H1 (cell line): ENCODE data around the gene OGN. TPM values are rescaled to one million over a fixed set of nuclear protein-coding genes. Genes with fewer than 3 reads are reported as not detected.

ENCODE experiments used
- CTCF ChIA-PET: fragments of 300-600 bp; sonication (Branson Sonifier 250); formaldehyde crosslinking; loops from one replicate; lab custom pipeline; 2021; ENCODE audit not compliant: partially characterized antibody; lab: Charles Lee
- POLR2A ChIA-PET: fragments of 300-600 bp; sonication (Branson Sonifier 250); formaldehyde crosslinking; loops from one replicate; lab custom pipeline; 2021; ENCODE audit warnings: inconsistent platforms; ENCODE audit not compliant: partially characterized antibody; lab: Charles Lee
- DNase-seq, 2 experiments: peaks; one replicate each; pipeline versions ENCODE4 v3.0.0 to v3.0.0-alpha.2; 2010 to 2022; ENCODE audit warnings: low spot score in 2 of 2, low read depth in 1 of 2, mixed read lengths in 1 of 2
- FAIRE-seq: peaks from 2 replicates; lab custom pipeline; 2011; peaks lifted over from hg19 to GRCh38; lab: Jason Lieb, UNC
- H2AFZ ChIP-seq: 2 replicates; pipeline ENCODE4 v1.8.1; 2012; ENCODE audit warnings: low read length, inconsistent platforms
- H2AK5ac ChIP-seq: 2 replicates; pipeline ENCODE4 v1.6.1; 2013; ENCODE audit warnings: low read depth, low read length
- H2BK120ac ChIP-seq: replicated peaks from 2 replicates; pipeline ENCODE3; 2013; ENCODE audit warnings: low read depth, low read length, inconsistent platforms
- H2BK12ac ChIP-seq: 2 replicates; pipeline ENCODE4 v1.6.1; 2013; ENCODE audit warnings: low read depth, low read length
- H2BK15ac ChIP-seq: 2 replicates; pipeline ENCODE4 v1.6.1; 2013; ENCODE audit warnings: low read length
- H2BK20ac ChIP-seq: 2 replicates; pipeline ENCODE4 v1.6.1; 2013; ENCODE audit warnings: low read length
- H2BK5ac ChIP-seq: 2 replicates; pipeline ENCODE4 v1.6.1; 2013; ENCODE audit warnings: low read depth, low read length
- H3K14ac ChIP-seq: 2 replicates; pipeline ENCODE4 v1.6.1; 2013; ENCODE audit warnings: inconsistent platforms; ENCODE audit not compliant: insufficient read length
- H3K18ac ChIP-seq: 2 replicates; pipeline ENCODE4 v1.6.1; 2013; ENCODE audit warnings: low read length; ENCODE audit errors: extremely low read depth
- H3K23ac ChIP-seq: 2 replicates; pipeline ENCODE4 v1.6.1; 2013; ENCODE audit warnings: inconsistent platforms; ENCODE audit not compliant: insufficient read length
- H3K23me2 ChIP-seq: 2 replicates; pipeline ENCODE4 v1.6.1; 2013; ENCODE audit warnings: low read depth, low read length
- H3K27ac ChIP-seq: 2 replicates; pipeline ENCODE4 v1.6.1; 2011; ENCODE audit warnings: low read depth, low read length, inconsistent platforms
- H3K27me3 ChIP-seq, 4 experiments: replicated peaks in 1 of 4; 1 replicate in 1 of 4; 2 replicates in 3 of 4; pipeline versions ENCODE4 v1.6.1 to v1.8.1; 2011 to 2013; ENCODE audit warnings: low read length in 3 of 4, mild to moderate bottlenecking in 3 of 4, inconsistent platforms in 2 of 4, mixed read lengths in 2 of 4, moderate library complexity in 1 of 4; ENCODE audit not compliant: control insufficient read depth in 3 of 4, insufficient read depth in 3 of 4; ENCODE audit errors: extremely low read depth in 1 of 4
- H3K36me3 ChIP-seq, 4 experiments: 2 replicates each; pipeline versions ENCODE4 v1.6.1 to v1.8.1; 2011 to 2013; ENCODE audit warnings: mild to moderate bottlenecking in 4 of 4, low read length in 3 of 4, moderate library complexity in 2 of 4, control low read depth in 1 of 4, inconsistent platforms in 1 of 4; ENCODE audit not compliant: insufficient read depth in 4 of 4, control insufficient read depth in 2 of 4
- H3K4ac ChIP-seq: replicated peaks from 2 replicates; pipeline ENCODE3; 2013; ENCODE audit warnings: low read length, low read depth, mixed read lengths, inconsistent platforms; ENCODE audit not compliant: insufficient read length
- H3K4me1 ChIP-seq, 4 experiments: replicated peaks in 1 of 4; 1 replicate in 1 of 4; 2 replicates in 3 of 4; pipeline versions ENCODE4 v1.6.1 to v1.8.1; 2011 to 2013; ENCODE audit warnings: low read length in 3 of 4, inconsistent platforms in 2 of 4, mixed read lengths in 1 of 4; ENCODE audit not compliant: insufficient read depth in 4 of 4, control insufficient read depth in 3 of 4
- H3K4me2 ChIP-seq, 2 experiments: 2 replicates each; pipeline versions ENCODE4 v1.6.1 to v1.8.1; 2011 to 2013; ENCODE audit warnings: low read depth in 2 of 2, low read length in 2 of 2, control low read depth in 1 of 2, inconsistent platforms in 1 of 2, mild to moderate bottlenecking in 1 of 2; ENCODE audit not compliant: insufficient read depth in 1 of 2
- H3K4me3 ChIP-seq, 4 experiments: fragments of 200-600, 300-600 bp in 1 of 4; sonication (generic), shearing (Covaris generic), sonication (Bioruptor Twin) in 1 of 4; 2 replicates each; pipeline versions ENCODE4 v1.5.1 to v1.8.1; 2011 to 2016; ENCODE audit warnings: low read length in 4 of 4, low read depth in 3 of 4, control low read depth in 2 of 4, inconsistent platforms in 2 of 4, mild to moderate bottlenecking in 2 of 4, mixed read lengths in 1 of 4, moderate library complexity in 1 of 4; ENCODE audit not compliant: insufficient read depth in 2 of 4; ENCODE audit errors: extremely low read depth in 1 of 4
- H3K56ac ChIP-seq: replicated peaks from 2 replicates; pipeline ENCODE3; 2013; ENCODE audit warnings: low read depth, mild to moderate bottlenecking, mixed read lengths, low read length, inconsistent platforms; ENCODE audit not compliant: insufficient read length
- H3K79me1 ChIP-seq: 2 replicates; pipeline ENCODE4 v1.6.1; 2013; ENCODE audit warnings: low read depth, low read length, control low read depth
- H3K79me2 ChIP-seq, 2 experiments: 2 replicates each; pipeline versions ENCODE4 v1.6.1 to v1.8.1; 2012 to 2013; ENCODE audit warnings: low read length in 2 of 2, mild to moderate bottlenecking in 2 of 2, inconsistent platforms in 1 of 2; ENCODE audit not compliant: insufficient read depth in 2 of 2, control insufficient read depth in 1 of 2
- H3K9ac ChIP-seq, 4 experiments: replicated peaks in 1 of 4; 1 replicate in 1 of 4; 2 replicates in 3 of 4; pipeline versions ENCODE4 v1.6.1 to v1.8.1; 2011 to 2013; ENCODE audit warnings: low read depth in 3 of 4, low read length in 3 of 4, control low read depth in 2 of 4, mild to moderate bottlenecking in 2 of 4, moderate library complexity in 2 of 4, inconsistent platforms in 1 of 4; ENCODE audit errors: extremely low read depth in 1 of 4
- H3K9me3 ChIP-seq, 2 experiments: 2 replicates each; pipeline versions ENCODE4 v1.6.1 to v1.8.1; 2012 to 2013; ENCODE audit warnings: mild to moderate bottlenecking in 2 of 2, moderate library complexity in 2 of 2, control low read depth in 1 of 2, inconsistent platforms in 1 of 2, low read depth in 1 of 2, low read length in 1 of 2, mixed read lengths in 1 of 2; ENCODE audit not compliant: insufficient read depth in 2 of 2
- H4K20me1 ChIP-seq, 2 experiments: replicated peaks in 1 of 2; 2 replicates each; pipeline versions ENCODE3 to v1.8.1; 2011 to 2013; ENCODE audit warnings: inconsistent platforms in 2 of 2, low read length in 2 of 2, mild to moderate bottlenecking in 1 of 2; ENCODE audit not compliant: insufficient read depth in 2 of 2, control insufficient read depth in 1 of 2
- H4K5ac ChIP-seq: 2 replicates; pipeline ENCODE4 v1.6.1; 2013; ENCODE audit warnings: low read length, low read depth, mixed read lengths, inconsistent platforms; ENCODE audit not compliant: insufficient read length
- H4K8ac ChIP-seq: 2 replicates; pipeline ENCODE4 v1.8.0; 2013; ENCODE audit warnings: mild to moderate bottlenecking, moderate library complexity, low read length, inconsistent platforms; ENCODE audit not compliant: insufficient read depth; ENCODE audit errors: extremely low read depth
- H4K91ac ChIP-seq: replicated peaks from 2 replicates; pipeline ENCODE3; 2013; ENCODE audit warnings: low read length, mixed read lengths, inconsistent platforms; ENCODE audit not compliant: insufficient read length
- CEBPB ChIP-seq: IDR thresholded peaks from 2 replicates; pipeline ENCODE4 v1.6.1; 2012; ENCODE audit warnings: low read depth, low read length
- CTCF ChIP-seq, 3 experiments: IDR thresholded peaks; 1 replicate in 2 of 3; 2 replicates in 1 of 3; pipeline versions ENCODE4 v1.5.1 to v1.6.1; 2011; ENCODE audit warnings: low read length in 3 of 3, mild to moderate bottlenecking in 3 of 3, inconsistent platforms in 2 of 3, low read depth in 1 of 3, moderate library complexity in 1 of 3; ENCODE audit not compliant: insufficient read depth in 1 of 3; ENCODE audit errors: control extremely low read depth in 1 of 3
- EP300 ChIP-seq, 2 experiments: IDR thresholded peaks; 1 replicate in 1 of 2; 2 replicates in 1 of 2; pipeline ENCODE4 v1.6.1; 2011 to 2012; ENCODE audit warnings: low read depth in 2 of 2, low read length in 2 of 2, mild to moderate bottlenecking in 2 of 2, borderline replicate concordance in 1 of 2, inconsistent platforms in 1 of 2, moderate library complexity in 1 of 2
- MAFK ChIP-seq: IDR thresholded peaks from 2 replicates; pipeline ENCODE4 v1.6.1; 2012; ENCODE audit warnings: low read depth, mild to moderate bottlenecking, improper control_type of control experiment, low read length
- MAX ChIP-seq: IDR thresholded peaks from 2 replicates; pipeline ENCODE4 v1.6.1; 2012; ENCODE audit warnings: inconsistent platforms
- PHF8 ChIP-seq: fragments of 200-600 bp; sonication (generic); conservative IDR thresholded peaks from 2 replicates; pipeline ENCODE4 v1.7.1; 2012; ENCODE audit warnings: low read depth, mild to moderate bottlenecking, inconsistent platforms, low read length, moderate library complexity
- RFX5 ChIP-seq: IDR thresholded peaks from 2 replicates; pipeline ENCODE4 v1.6.1; 2011; ENCODE audit warnings: low read depth, low read length, improper control_type of control experiment, borderline replicate concordance
- SP2 ChIP-seq: IDR thresholded peaks from 2 replicates; pipeline ENCODE4 v1.6.1; 2012; ENCODE audit warnings: mild to moderate bottlenecking, low read length, inconsistent platforms
- TAF1 ChIP-seq: IDR thresholded peaks from 2 replicates; pipeline ENCODE4 v1.6.1; 2011; ENCODE audit warnings: mild to moderate bottlenecking, low read depth, low read length
- WGBS, 2 experiments: shearing (Covaris generic) in 1 of 2; methylation state at CpG; one replicate each; pipeline versions ENCODE4 v1.1.6 to v1.1.7; 2013 to 2015; ENCODE audit warnings: low lambda C conversion rate in 2 of 2, mixed read lengths in 2 of 2, inconsistent platforms in 1 of 2, low coverage in 1 of 2, missing lambda C conversion rate in 1 of 2; ENCODE audit not compliant: insufficient replicate concordance in 2 of 2, insufficient coverage in 1 of 2, insufficient read length in 1 of 2; ENCODE audit errors: extremely low coverage in 1 of 2, missing lambda C conversion rate in 1 of 2; 5-methylcytosine and 5-hydroxymethylcytosine counted together
- polyA plus RNA-seq, 7 experiments: library from polyadenylated mRNA; depleted of rRNA in 3 of 7; stranded (reverse) in 5 of 7; unstranded in 2 of 7; fragments of >200 nt in 5 of 7; fragments of 200-250 nt in 2 of 7; gene quantifications; 1 replicate in 5 of 7; 2 replicates in 1 of 7; 4 replicates in 1 of 7; pipeline versions ENCODE4 v1.2.1 to v1.2.3, GENCODE V29; 2011 to 2013; ENCODE audit warnings: missing spikeins in 2 of 7, mixed read lengths in 2 of 7
- total RNA-seq: library from RNA; stranded (reverse); fragmentation: NEBNext Ultra II Directional; extraction: Animal tissue kit (Norgen Biotek cat#: 25700); gene quantifications from 2 replicates; pipeline ENCODE4 v1.2.1, GENCODE V29; 2021

Gene OGN
- total and polyA plus RNA-seq, 2 of the 8 experiments (the other 6 are each of a cell fraction or from before 2014, with no cell fraction given): not detected

DNA sequence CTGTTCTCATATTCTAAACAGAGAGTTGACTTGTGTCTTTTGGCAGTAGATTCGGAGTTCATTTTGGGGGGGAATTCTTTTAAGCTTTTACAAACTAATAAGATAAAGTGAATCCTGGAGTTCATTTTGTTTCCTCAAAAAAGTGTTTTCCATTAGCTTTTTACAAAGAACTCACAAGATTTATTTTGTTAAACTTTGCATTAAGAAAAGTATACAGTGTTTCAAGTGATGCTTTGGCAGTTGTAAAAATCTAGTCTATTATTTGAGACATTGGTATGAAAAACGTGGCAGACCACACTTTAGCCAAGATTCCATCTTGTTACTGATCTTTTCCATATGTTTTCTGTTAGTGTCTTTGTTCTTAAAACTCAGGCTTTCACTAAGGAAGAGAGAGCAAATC is 21.1 kb upstream of the OGN start:
- no peak overlapping the region for H2BK15ac ChIP-seq
- no peak overlapping the region for H2AFZ ChIP-seq
- no peak overlapping the region for H2AK5ac ChIP-seq
- 81% methylated on average over 2 of the region's 2 CpGs; no CpG with 5 or more reads in 1 of the 2 experiments for WGBS, 2 experiments
- no peaks in the 10 kb centered on the region for H3K79me2 ChIP-seq
- H2BK12ac ChIP-seq: no peak overlapping the region
- no peak overlapping the region for H2BK20ac ChIP-seq
- H3K23ac ChIP-seq: no peak overlapping the region
- CTCF ChIA-PET: interaction anchor here (1.7 kb wide), 1 partner anchor 12 kb away, joined by 4 read pairs; no protein-coding TSS in a partner anchor
- H3K27ac ChIP-seq: no peak overlapping the region
- H2BK120ac ChIP-seq: no peak overlapping the region
- no peak overlapping the region for H3K9ac ChIP-seq
- H3K14ac ChIP-seq: no peak overlapping the region
- H4K5ac ChIP-seq: no peak overlapping the region
- H3K23me2 ChIP-seq: no peaks in the 10 kb centered on the region
- no peak overlapping the region for H4K8ac ChIP-seq
- no peaks in the 10 kb centered on the region for H3K27me3 ChIP-seq
- no peak overlapping the region for H3K4me3 ChIP-seq
- no peak overlapping the region for H2BK5ac ChIP-seq
- no peaks in the 10 kb centered on the region for H3K79me1 ChIP-seq
- DNase-seq: no peak
- FAIRE-seq: no peak
- no peak overlapping the region for H3K4ac ChIP-seq
- no peak overlapping the region for H4K91ac ChIP-seq
- TF ChIP-seq CEBPB: no peak
- no peak for TF ChIP-seq EP300 (IDR thresholded peaks at IDR 0.05; ENCODE audit: borderline replicate concordance in 1 of 2, low read depth in 2 of 2, low read length in 2 of 2)
- TF ChIP-seq PHF8: no peak
- TF ChIP-seq MAFK: no peak
- TF ChIP-seq MAX: no peak
- no peak for TF ChIP-seq SP2
- no peak for TF ChIP-seq RFX5
- no peak for TF ChIP-seq TAF1
- TF ChIP-seq CTCF (IDR thresholded peaks at IDR 0.05; ENCODE audit: control extremely low read depth in 1 of 3, insufficient read depth in 1 of 3, low read depth in 1 of 3, low read length in 3 of 3): no peak
- H3K4me2 ChIP-seq: no peak overlapping the region
- H3K36me3 ChIP-seq: no peaks in the 10 kb centered on the region
- POLR2A ChIA-PET: no interaction called here
- no peak overlapping the region for H3K18ac ChIP-seq
- H3K4me1 ChIP-seq: peaks cover 0 to 2% (median 0%) of the 10 kb centered on the region in 4 experiments; a peak in 1 of 7 replicates
- no peak overlapping the region for H3K56ac ChIP-seq
- no peaks in the 10 kb centered on the region for H3K9me3 ChIP-seq
- H4K20me1 ChIP-seq: no peaks in the 10 kb centered on the region
